ENCODE data around the gene NFASC.

GRCh38 chr1:204837440-204838084, 33.1 kb upstream of the NFASC start:
- TF ChIP-seq SPI1 (IDR thresholded peaks at IDR 0.05; ENCODE audit: low read depth, low read length) (no peak), POLR2A (IDR thresholded peaks at IDR 0.05; ENCODE audit: low read depth, low read length) (no peak), POLR2AphosphoS5 (IDR thresholded peaks at IDR 0.05; ENCODE audit: low read depth, low read length) (no peak), TAF1 (IDR thresholded peaks at IDR 0.05; ENCODE audit: low read depth, low read length) (no peak), PAX5 (IDR thresholded peaks at IDR 0.05; ENCODE audit: insufficient read depth, low read length, severe bottlenecking) (no peak)
